ENCODE measurements around the gene NDE1.

The NDE1 gene

GRCh38 chr16:15736529-15736928, 86.5 kb downstream of the NDE1 start:
- no peak for DNase-seq (ENCODE audit: low read depth in 2 of 2)

GRCh38 chr16:15737140-15737644, 87.1 kb downstream of the NDE1 start:
- DNase-seq (ENCODE audit: low read depth in 2 of 2) = no peak

GRCh38 chr16:15739464-15739863, 89.4 kb downstream of the NDE1 start:
- DNase-seq (ENCODE audit: low read depth in 2 of 2) = no peak

- no peak for DNase-seq (ENCODE audit: low read depth in 2 of 2)
Measured at GRCh38 chr16:15739950-15740349, 89.9 kb downstream of the NDE1 start.

- DNase-seq (ENCODE audit: low read depth in 2 of 2) = no peak
Measured at GRCh38 chr16:15741207-15741871, 91.3 kb downstream of the NDE1 start.

GRCh38 chr16:15742716-15743115, 92.7 kb downstream of the NDE1 start:
- DNase-seq (ENCODE audit: low read depth in 2 of 2) = no peak

- no peak for DNase-seq (ENCODE audit: low read depth in 2 of 2)
Measured at GRCh38 chr16:15743657-15744056, 93.6 kb downstream of the NDE1 start.

- DNase-seq (ENCODE audit: low read depth in 2 of 2) = no peak
Measured at GRCh38 chr16:15746332-15746731, 96.3 kb downstream of the NDE1 start.

- DNase-seq (ENCODE audit: low read depth in 2 of 2) = no peak
Measured at GRCh38 chr16:15747937-15748336, 97.9 kb downstream of the NDE1 start.

GRCh38 chr16:15748654-15749053, 98.6 kb downstream of the NDE1 start:
- DNase-seq (ENCODE audit: low read depth in 2 of 2) = no peak

GRCh38 chr16:15749371-15749770, 99.3 kb downstream of the NDE1 start:
- DNase-seq (ENCODE audit: low read depth in 2 of 2) = no peak

GRCh38 chr16:15749985-15750384, 99.9 kb downstream of the NDE1 start:
- no peak for DNase-seq (ENCODE audit: low read depth in 2 of 2)

- no peak for DNase-seq (ENCODE audit: low read depth in 2 of 2)
Measured at GRCh38 chr16:15751940-15752339, 101.9 kb downstream of the NDE1 start.

- DNase-seq (ENCODE audit: low read depth in 2 of 2) = no peak
Measured at GRCh38 chr16:15752717-15753488, 102.9 kb downstream of the NDE1 start.

- no peak for DNase-seq (ENCODE audit: low read depth in 2 of 2)
Measured at GRCh38 chr16:15754821-15755534, 104.9 kb downstream of the NDE1 start.

- DNase-seq (ENCODE audit: low read depth in 2 of 2) = no peak
Measured at GRCh38 chr16:15757077-15757386, 107.0 kb downstream of the NDE1 start.

GRCh38 chr16:15757630-15758251, 107.7 kb downstream of the NDE1 start:
- DNase-seq (ENCODE audit: low read depth in 2 of 2) = no peak

- DNase-seq (ENCODE audit: low read depth in 2 of 2) = no peak
Measured at GRCh38 chr16:15759070-15759469, 109.0 kb downstream of the NDE1 start.

GRCh38 chr16:15760129-15760528, 110.1 kb downstream of the NDE1 start:
- DNase-seq (ENCODE audit: low read depth in 2 of 2) = no peak

GRCh38 chr16:15764112-15764511, 114.1 kb downstream of the NDE1 start:
- no peak for DNase-seq (ENCODE audit: low read depth in 2 of 2)

- no peak for DNase-seq (ENCODE audit: low read depth in 2 of 2)
Measured at GRCh38 chr16:15765116-15765515, 115.1 kb downstream of the NDE1 start.

- no peak for DNase-seq (ENCODE audit: low read depth in 2 of 2)
Measured at GRCh38 chr16:15765880-15766279, 115.8 kb downstream of the NDE1 start.

Measured in stimulated activated CD8-positive, alpha-beta memory T cell treated with anti-CD3 and anti-CD28 coated beads, Interleukin-2, amount 100 ng/mL, for 1 hour (primary cell).